ENCODE measurements around the gene GADD45GIP1. TPM values are rescaled to one million over a fixed set of nuclear protein-coding genes. Genes with fewer than 3 reads are reported as not detected.

GADD45GIP1 gene
- total and polyA plus RNA-seq, 10 of the 15 experiments (the other 5 are each of a cell fraction or from before 2014, with no cell fraction given) = 5.1 to 136 (median 30.1) TPM

GRCh38 chr19:12996406-12997094, 39.5 kb upstream of the GADD45GIP1 start:
- no peaks in the 10 kb centered on the region for H3K36me3 ChIP-seq (ENCODE audit: control insufficient read depth in 2 of 2, insufficient read depth in 2 of 2, low read length in 1 of 2)
- peaks cover 4 to 6% of the 10 kb centered on the region in 2 experiments; a peak in 3 of 4 replicates for H3K27me3 ChIP-seq (replicated peaks in 1 of 2; ENCODE audit: control insufficient read depth in 2 of 2, insufficient read depth in 2 of 2, low read length in 1 of 2)
- RAD21 ChIA-PET (ENCODE audit: unreplicated experiment) = no interaction called here
- in situ Hi-C loops (cut with MboI) (no loop called here), intact Hi-C loops (cut with micrococcal nuclease; ENCODE audit: unreplicated experiment) (no loop called here)
- H3K4me1 ChIP-seq (ENCODE audit: control insufficient read depth, insufficient read depth, low read length) = no peaks in the 10 kb centered on the region
- DNase-seq (ENCODE audit: low read depth, low spot score) = no peak
- H3K27ac ChIP-seq (ENCODE audit: control insufficient read depth, insufficient read depth) = no peak overlapping the region
- POLR2A ChIA-PET = no interaction called here
- no peaks in the 10 kb centered on the region for H3K79me2 ChIP-seq (ENCODE audit: control insufficient read depth, insufficient read depth, low read length)
- CTCF ChIA-PET = no interaction called here
- H4K20me1 ChIP-seq (ENCODE audit: control insufficient read depth, insufficient read depth) = no peaks in the 10 kb centered on the region
- no peak for ATAC-seq
- 72% methylated on average over 27 of the region's 52 CpGs for WGBS (ENCODE audit: insufficient coverage, insufficient replicate concordance, low lambda C conversion rate, missing lambda C conversion rate)
- SMC1A ChIA-PET (ENCODE audit: uncharacterized antibody, unreplicated experiment) = no interaction called here
- no peaks in the 10 kb centered on the region for H3K9me3 ChIP-seq (replicated peaks; ENCODE audit: control insufficient read depth, insufficient read depth, low read length)
- H3K9ac ChIP-seq (ENCODE audit: control insufficient read depth, insufficient read depth, low read length) = no peak overlapping the region
- H3K4me3 ChIP-seq = no peak overlapping the region
- no peak overlapping the region for H3K4me2 ChIP-seq (ENCODE audit: control insufficient read depth, insufficient read depth)
- no peak for FAIRE-seq
- no TSS peak for BruUV-seq (replicated peaks)
- TF ChIP-seq REST (IDR thresholded peaks at IDR 0.05; ENCODE audit: low read depth, low read length) = no peak
- TF ChIP-seq SMC3 (IDR thresholded peaks at IDR 0.05; ENCODE audit: borderline replicate concordance, low read length) = no peak
- no peak for TF ChIP-seq BCL3 (IDR thresholded peaks at IDR 0.05; ENCODE audit: borderline replicate concordance, insufficient read depth, low read depth, low read length, poor library complexity, severe bottlenecking)
- no peak for TF ChIP-seq BACH1 (IDR thresholded peaks at IDR 0.05; ENCODE audit: borderline replicate concordance)
- peak; percentile 64 for TF ChIP-seq SUZ12 (IDR thresholded peaks at IDR 0.05; ENCODE audit: unreplicated experiment)
- H2AFZ ChIP-seq (ENCODE audit: control insufficient read depth, low read depth, low read length) = no peak overlapping the region
